Progenitor cell of endocrine pancreas (in vitro differentiated cells): ENCODE results near the gene FAM156A. TPM values are rescaled to one million over a fixed set of nuclear protein-coding genes. Genes with fewer than 3 reads are reported as not detected.
"Not testable (repeated sequence)": the region's sequence is repeated elsewhere in the genome, so short reads cannot be mapped to it uniquely, and the experiment has no call there.

Experiments
- DNase-seq: peaks from one replicate; pipeline ENCODE4 v3.0.0; 2021; ENCODE audit warnings: low spot score; ENCODE audit not compliant: unreplicated experiment
- H3K27ac Mint-ChIP-seq: 2 replicates; pipeline ENCODE4 v1.8.0; 2021; ENCODE audit warnings: mild to moderate bottlenecking, moderate library complexity, mixed read lengths
- H3K27me3 Mint-ChIP-seq: 2 replicates; pipeline ENCODE4 v1.8.0; 2021; ENCODE audit warnings: mixed read lengths
- H3K36me3 Mint-ChIP-seq: 2 replicates; pipeline ENCODE4 v1.8.0; 2022; ENCODE audit warnings: mixed read lengths; ENCODE audit not compliant: insufficient read depth
- H3K4me1 Mint-ChIP-seq: 2 replicates; pipeline ENCODE4 v1.8.0; 2021; ENCODE audit warnings: low read depth, mixed read lengths
- H3K4me3 Mint-ChIP-seq: 2 replicates; pipeline ENCODE4 v1.8.0; 2021; ENCODE audit warnings: low read depth, mild to moderate bottlenecking, moderate library complexity, mixed read lengths
- H3K9me3 Mint-ChIP-seq: 2 replicates; pipeline ENCODE4 v1.8.0; 2021; ENCODE audit warnings: low read depth, mixed read lengths
- total RNA-seq: library from RNA; stranded (reverse); gene quantifications from 2 replicates; pipeline ENCODE4 v1.2.1, GENCODE V29; 2021
- TF ChIP-seq, protein P1 (sequence below): fragments of 200-600 bp; sonication (generic); IDR thresholded peaks from one replicate; pipeline ENCODE4 v1.5.0; 2021; ENCODE audit warnings: antibody characterized with exemption, mild to moderate bottlenecking; ENCODE audit not compliant: unreplicated experiment

FAM156A gene
- total RNA-seq, 1 donor from 2014 or later, result 22.0 TPM

DNA sequence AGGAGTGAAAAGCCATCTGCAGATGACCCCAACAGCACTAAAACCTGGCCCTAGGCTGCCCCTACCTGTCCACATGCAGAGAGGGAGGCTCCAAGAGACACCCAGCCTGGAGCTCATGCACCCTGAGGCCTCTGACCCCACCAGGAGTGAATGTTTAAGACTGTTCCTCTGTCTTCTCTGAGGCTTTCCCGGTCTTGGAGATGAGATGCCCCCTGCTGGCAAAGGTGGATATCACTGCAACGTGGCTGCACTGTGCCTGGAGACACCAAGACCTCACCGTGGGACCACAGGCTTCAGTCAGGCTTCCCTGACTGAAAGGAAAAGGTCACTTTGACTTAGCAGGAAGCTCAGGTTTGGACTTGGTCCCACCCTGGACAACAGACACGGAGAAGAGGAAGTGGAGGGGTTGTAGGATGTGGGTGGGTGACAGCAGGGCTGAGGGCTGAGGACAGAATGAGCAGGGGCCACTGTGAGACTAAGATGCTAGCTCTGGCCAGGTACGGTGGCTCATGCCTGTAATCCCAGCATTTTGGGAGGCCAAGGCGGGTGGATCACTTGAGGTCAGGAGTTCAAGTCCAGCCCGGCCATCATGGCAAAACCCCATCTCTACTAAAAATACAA is 31.8 kb upstream of the FAM156A start:
- not testable (repeated sequence) for H3K27me3 Mint-ChIP-seq, H3K9me3 Mint-ChIP-seq, H3K27ac Mint-ChIP-seq, H3K36me3 Mint-ChIP-seq, H3K4me3 Mint-ChIP-seq, H3K4me1 Mint-ChIP-seq
- TF ChIP-seq, protein P1, sequence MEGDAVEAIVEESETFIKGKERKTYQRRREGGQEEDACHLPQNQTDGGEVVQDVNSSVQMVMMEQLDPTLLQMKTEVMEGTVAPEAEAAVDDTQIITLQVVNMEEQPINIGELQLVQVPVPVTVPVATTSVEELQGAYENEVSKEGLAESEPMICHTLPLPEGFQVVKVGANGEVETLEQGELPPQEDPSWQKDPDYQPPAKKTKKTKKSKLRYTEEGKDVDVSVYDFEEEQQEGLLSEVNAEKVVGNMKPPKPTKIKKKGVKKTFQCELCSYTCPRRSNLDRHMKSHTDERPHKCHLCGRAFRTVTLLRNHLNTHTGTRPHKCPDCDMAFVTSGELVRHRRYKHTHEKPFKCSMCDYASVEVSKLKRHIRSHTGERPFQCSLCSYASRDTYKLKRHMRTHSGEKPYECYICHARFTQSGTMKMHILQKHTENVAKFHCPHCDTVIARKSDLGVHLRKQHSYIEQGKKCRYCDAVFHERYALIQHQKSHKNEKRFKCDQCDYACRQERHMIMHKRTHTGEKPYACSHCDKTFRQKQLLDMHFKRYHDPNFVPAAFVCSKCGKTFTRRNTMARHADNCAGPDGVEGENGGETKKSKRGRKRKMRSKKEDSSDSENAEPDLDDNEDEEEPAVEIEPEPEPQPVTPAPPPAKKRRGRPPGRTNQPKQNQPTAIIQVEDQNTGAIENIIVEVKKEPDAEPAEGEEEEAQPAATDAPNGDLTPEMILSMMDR, result peak; percentile 56
- DNase-seq, result peak; percentile 18

GRCh38 chrX:52988985-52989917 is 30.9 kb upstream of the FAM156A start:
- Mint-ChIP-seq H3K27ac (no peak overlapping the region), H3K4me3 (no peak overlapping the region), H3K4me1 (peaks cover 3% of the 10 kb centered on the region), H3K27me3 (no peaks in the 10 kb centered on the region), H3K36me3 (no peaks in the 10 kb centered on the region), H3K9me3 (peaks cover 4% of the 10 kb centered on the region)
- TF ChIP-seq, protein P1, result no peak
- no peak for DNase-seq

GRCh38 chrX:52983321-52984000 is 25.1 kb upstream of the FAM156A start:
- peaks cover 3% of the 10 kb centered on the region for H3K9me3 Mint-ChIP-seq
- H3K27me3 Mint-ChIP-seq, result no peaks in the 10 kb centered on the region
- DNase-seq, result no peak
- H3K4me1 Mint-ChIP-seq, result peaks cover 6% of the 10 kb centered on the region
- TF ChIP-seq, protein P1, result no peak
- H3K36me3 Mint-ChIP-seq, result no peaks in the 10 kb centered on the region
- peak overlapping the region; percentile 74 for H3K27ac Mint-ChIP-seq
- H3K4me3 Mint-ChIP-seq, result peak overlapping the region; percentile 49

GRCh38 chrX:52979993-52980392 is 21.7 kb upstream of the FAM156A start:
- no peak for DNase-seq
- Mint-ChIP-seq H3K27me3 (no peaks in the 10 kb centered on the region), H3K27ac (no peak overlapping the region), H3K4me1 (peaks cover 6% of the 10 kb centered on the region), H3K36me3 (no peaks in the 10 kb centered on the region), H3K9me3 (peaks cover 11% of the 10 kb centered on the region), H3K4me3 (no peak overlapping the region)
- TF ChIP-seq, protein P1, result no peak

GRCh38 chrX:52979568-52979967 is 21.2 kb upstream of the FAM156A start:
- no peak for DNase-seq
- Mint-ChIP-seq H3K27me3 (no peaks in the 10 kb centered on the region), H3K36me3 (no peaks in the 10 kb centered on the region), H3K9me3 (peaks cover 11% of the 10 kb centered on the region), H3K4me3 (no peak overlapping the region), H3K4me1 (peaks cover 6% of the 10 kb centered on the region), H3K27ac (no peak overlapping the region)
- TF ChIP-seq, protein P1, result no peak
